GM10248 (cell line): ENCODE measurements around the gene LRBA.

Source experiments
- CTCF ChIA-PET: fragments of 300-600 bp; sonication (Branson Sonifier 250); formaldehyde crosslinking; extraction: SDS; loops from one replicate; lab custom pipeline; 2021; ENCODE audit warnings: antibody characterized with exemption; lab: Yijun Ruan, JAX
- POLR2A ChIA-PET: fragments of 350-650 bp; sonication (Branson Sonifier 250); formaldehyde crosslinking; extraction: SDS; loops from one replicate; lab custom pipeline; 2020; ENCODE audit warnings: antibody characterized with exemption; lab: Yijun Ruan, JAX
- DNase-seq: peaks from one replicate; pipeline ENCODE4 v3.0.0; 2012; ENCODE audit errors: extremely low spot score
- CTCF ChIP-seq: IDR thresholded peaks from 2 replicates; pipeline ENCODE4 v1.5.1; 2012; ENCODE audit warnings: mild to moderate bottlenecking, low read depth; ENCODE audit errors: extremely low read depth, missing control alignments, control extremely low read depth

Gene LRBA

GRCh38 chr4:150648123-150648522 lies 367.0 kb downstream of the LRBA start:
- ChIA-PET CTCF (interaction anchor here (1.5 kb wide), 1 partner anchor 18 kb away, joined by 5 read pairs; no protein-coding TSS in a partner anchor), POLR2A (no interaction called here)
- no peak for DNase-seq
- TF ChIP-seq CTCF, result no peak

GRCh38 chr4:150647008-150647407 lies 368.1 kb downstream of the LRBA start:
- TF ChIP-seq CTCF, result no peak
- ChIA-PET POLR2A (no interaction called here), CTCF (interaction anchor here (1.5 kb wide), 1 partner anchor 17 kb away, joined by 5 read pairs; no protein-coding TSS in a partner anchor)
- no peak for DNase-seq

- no peak for TF ChIP-seq CTCF
- ChIA-PET POLR2A (no interaction called here), CTCF (no interaction called here)
- DNase-seq, result no peak
Observed at GRCh38 chr4:150641612-150642011, 373.5 kb downstream of the LRBA start.

- no peak for DNase-seq
- CTCF ChIA-PET, result no interaction called here
- POLR2A ChIA-PET, result no interaction called here
- TF ChIP-seq CTCF, result no peak
Observed at GRCh38 chr4:150632639-150633038, 382.4 kb downstream of the LRBA start.

- TF ChIP-seq CTCF, result no peak
- POLR2A ChIA-PET, result no interaction called here
- DNase-seq, result no peak
- CTCF ChIA-PET, result no interaction called here
Observed at GRCh38 chr4:150628073-150628472, 387.0 kb downstream of the LRBA start.

GRCh38 chr4:150625033-150625432 lies 390.1 kb downstream of the LRBA start:
- no peak for DNase-seq
- ChIA-PET CTCF (no interaction called here), POLR2A (no interaction called here)
- TF ChIP-seq CTCF, result no peak

GRCh38 chr4:150624055-150624454 lies 391.0 kb downstream of the LRBA start:
- POLR2A ChIA-PET, result no interaction called here
- TF ChIP-seq CTCF, result no peak
- CTCF ChIA-PET, result no interaction called here
- DNase-seq, result no peak
